Measurements from ENCODE around the gene RSRC2. TPM values are rescaled to one million over a fixed set of nuclear protein-coding genes. Genes with fewer than 3 reads are reported as not detected.
A peak's percentile ranks its signal among the peaks of the same experiment; 100 is the strongest.

The RSRC2 gene
- total RNA-seq, 1 experiment from 2014 or later, result 68.7 TPM

GRCh38 chr12:122528992-122529391 lies 2.3 kb upstream of the RSRC2 start:
- Histone ChIP-seq H3K27me3 (ENCODE audit: insufficient read depth, low read length) (no peaks in the 10 kb centered on the region), H3K9me2 (ENCODE audit: insufficient read depth) (no peaks in the 10 kb centered on the region), H3K79me2 (ENCODE audit: insufficient read depth, low read length) (peaks cover 90% of the 10 kb centered on the region), H3K4me1 (ENCODE audit: control insufficient read depth in 1 of 2, insufficient read depth in 2 of 2, low read length in 2 of 2) (peaks cover 8 to 23% of the 10 kb centered on the region in 2 experiments), H2AFZ (ENCODE audit: low read depth, low read length, poor library complexity, severe bottlenecking) (no peak overlapping the region), H3K27ac (ENCODE audit: low read depth, low read length) (no peak overlapping the region), H3K9ac (ENCODE audit: low read length) (no peak overlapping the region), H3K36me3 (ENCODE audit: control insufficient read depth in 1 of 2, insufficient read depth in 2 of 2, low read length in 2 of 2) (peaks cover 6 to 29% of the 10 kb centered on the region in 2 experiments; a peak in 2 of 4 replicates), H3K9me3 (ENCODE audit: control insufficient read depth in 1 of 2, insufficient read depth in 1 of 2, low read depth in 1 of 2, low read length in 2 of 2) (no peaks in the 10 kb centered on the region), H3K4me2 (ENCODE audit: low read length) (no peak overlapping the region), H4K20me1 (ENCODE audit: insufficient read depth) (peaks cover 9% of the 10 kb centered on the region; the same call in 1 of the 2 replicates), H3K4me3 (replicated peaks in 1 of 2; ENCODE audit: low read depth in 1 of 2, low read length in 2 of 2) (no peak overlapping the region)
- ChIA-PET POLR2A (no interaction called here), RAD21 (ENCODE audit: low non-redundant PET in 1 of 2, low total read pairs in 2 of 2, uncharacterized antibody in 2 of 2, unreplicated experiment in 2 of 2) (no interaction called here), CTCF (no interaction called here)
- DNase-seq (ENCODE audit: low read depth, low spot score) (no peak), ATAC-seq (no peak)
- intact Hi-C loops (cut with micrococcal nuclease), result no loop called here
- no peak for TF ChIP-seq SP1 (IDR thresholded peaks at IDR 0.05; ENCODE audit: low read depth)
- no peak for TF ChIP-seq SIN3A (IDR thresholded peaks at IDR 0.05; ENCODE audit: low read depth)
- no peak for TF ChIP-seq SRF (IDR thresholded peaks at IDR 0.05; ENCODE audit: low read depth)
- no peak for TF ChIP-seq ATF3 (IDR thresholded peaks at IDR 0.05)
- TF ChIP-seq TCF7L2 (IDR thresholded peaks at IDR 0.05; ENCODE audit: borderline replicate concordance, extremely low read depth, insufficient read depth, insufficient read length), result no peak
- TF ChIP-seq EZH2 (IDR thresholded peaks at IDR 0.05), result no peak
- no peak for TF ChIP-seq RAD21 (IDR thresholded peaks at IDR 0.05; ENCODE audit: low read depth)
- TF ChIP-seq YY1 (IDR thresholded peaks at IDR 0.05; ENCODE audit: extremely low read depth, insufficient replicate concordance, low read depth, low read length), result no peak
- no TSS peak for BruUV-seq (replicated peaks)

GRCh38 chr12:122528582-122528981 lies 1.8 kb upstream of the RSRC2 start:
- no TSS peak for BruUV-seq (replicated peaks)
- POLR2A ChIA-PET, result no interaction called here
- peaks cover 5 to 29% of the 10 kb centered on the region in 2 experiments; a peak in 2 of 4 replicates for H3K36me3 ChIP-seq (ENCODE audit: control insufficient read depth in 1 of 2, insufficient read depth in 2 of 2, low read length in 2 of 2)
- H4K20me1 ChIP-seq (ENCODE audit: insufficient read depth), result peaks cover 13% of the 10 kb centered on the region; the same call in 1 of the 2 replicates
- no peaks in the 10 kb centered on the region for H3K9me2 ChIP-seq (ENCODE audit: insufficient read depth)
- H3K4me3 ChIP-seq (replicated peaks in 1 of 2; ENCODE audit: low read depth in 1 of 2, low read length in 2 of 2), result peak overlapping the region; percentile 82 to 97
- CTCF ChIA-PET, result no interaction called here
- no peaks in the 10 kb centered on the region for H3K9me3 ChIP-seq (ENCODE audit: control insufficient read depth in 1 of 2, insufficient read depth in 1 of 2, low read depth in 1 of 2, low read length in 2 of 2)
- H3K4me1 ChIP-seq (ENCODE audit: control insufficient read depth in 1 of 2, insufficient read depth in 2 of 2, low read length in 2 of 2), result peaks cover 8 to 24% of the 10 kb centered on the region in 2 experiments
- H3K79me2 ChIP-seq (ENCODE audit: insufficient read depth, low read length), result peaks cover 90% of the 10 kb centered on the region
- RAD21 ChIA-PET (ENCODE audit: low non-redundant PET in 1 of 2, low total read pairs in 2 of 2, uncharacterized antibody in 2 of 2, unreplicated experiment in 2 of 2), result no interaction called here
- peak overlapping the region; percentile 83 for H3K4me2 ChIP-seq (ENCODE audit: low read length)
- DNase-seq (ENCODE audit: low read depth, low spot score) (no peak), ATAC-seq (no peak)
- no peaks in the 10 kb centered on the region for H3K27me3 ChIP-seq (ENCODE audit: insufficient read depth, low read length)
- H3K9ac ChIP-seq (ENCODE audit: low read length), result peak overlapping the region; percentile 89
- no peak overlapping the region for H3K27ac ChIP-seq (ENCODE audit: low read depth, low read length)
- H2AFZ ChIP-seq (ENCODE audit: low read depth, low read length, poor library complexity, severe bottlenecking), result no peak overlapping the region
- intact Hi-C loops (cut with micrococcal nuclease), result no loop called here
- TF ChIP-seq SIN3A (IDR thresholded peaks at IDR 0.05; ENCODE audit: low read depth) (no peak), YY1 (IDR thresholded peaks at IDR 0.05; ENCODE audit: extremely low read depth, insufficient replicate concordance, low read depth, low read length) (no peak), POLR2A (IDR thresholded peaks at IDR 0.05; ENCODE audit: borderline replicate concordance, extremely low read depth, insufficient read depth, insufficient read length) (no peak), MAX (IDR thresholded peaks at IDR 0.05) (no peak), EZH2phosphoT487 (IDR thresholded peaks at IDR 0.05; ENCODE audit: borderline replicate concordance) (no peak), ZFX (IDR thresholded peaks at IDR 0.05) (no peak), RAD21 (IDR thresholded peaks at IDR 0.05; ENCODE audit: low read depth) (no peak), EGR1 (IDR thresholded peaks at IDR 0.05; ENCODE audit: low read depth) (no peak), TCF7L2 (IDR thresholded peaks at IDR 0.05; ENCODE audit: borderline replicate concordance, extremely low read depth, insufficient read depth, insufficient read length) (no peak), CTCF (IDR thresholded peaks at IDR 0.05 in 2 of 3, conservative IDR thresholded peaks at IDR 0.05 in 1 of 3; ENCODE audit: borderline replicate concordance in 1 of 3, insufficient read depth in 1 of 3, low read depth in 2 of 3, low read length in 2 of 3) (no peak), JUND (IDR thresholded peaks at IDR 0.05) (no peak), SRF (IDR thresholded peaks at IDR 0.05; ENCODE audit: low read depth) (no peak), ELF1 (IDR thresholded peaks at IDR 0.05; ENCODE audit: borderline replicate concordance, low read depth) (no peak), FOSL1 (IDR thresholded peaks at IDR 0.05; ENCODE audit: low read depth) (no peak)
